ENCODE results near the gene GPC2. TPM values are rescaled to one million over a fixed set of nuclear protein-coding genes. Genes with fewer than 3 reads are reported as not detected.

GPC2 gene
- total RNA-seq, 1 experiment from 2014 or later = 45.2 TPM

GRCh38 chr7:100124301-100125230 lies 52.6 kb downstream of the GPC2 start:
- Histone ChIP-seq H2BK15ac (ENCODE audit: low read depth, low read length) (no peak overlapping the region), H3K4me1 (ENCODE audit: insufficient read depth, low read length) (no peaks in the 10 kb centered on the region; the same call in 1 of the 2 replicates), H3K27me3 (ENCODE audit: insufficient read depth, low read length) (no peaks in the 10 kb centered on the region), H4K8ac (replicated peaks; ENCODE audit: insufficient read length, low read depth, low read length) (no peak overlapping the region), H2AFZ (ENCODE audit: low read length) (no peak overlapping the region), H3K4me2 (ENCODE audit: insufficient read depth, insufficient read length, low read length) (no peak overlapping the region), H2BK20ac (ENCODE audit: low read depth, low read length, poor library complexity, severe bottlenecking) (no peak overlapping the region), H3K18ac (ENCODE audit: insufficient read length, low read depth, low read length) (no peak overlapping the region), H3K56ac (ENCODE audit: insufficient read length, low read depth, low read length) (no peak overlapping the region), H3K27ac (ENCODE audit: insufficient read length, low read depth, low read length) (no peak overlapping the region), H4K5ac (ENCODE audit: insufficient read length, low read depth, low read length) (no peak overlapping the region), H3K9ac (ENCODE audit: extremely low read depth, insufficient read length, low read length) (no peak overlapping the region), H3T11ph (ENCODE audit: low read length) (no peak overlapping the region), H3K9me3 (ENCODE audit: control insufficient read depth, low read depth, low read length) (no peaks in the 10 kb centered on the region), H3K79me1 (ENCODE audit: insufficient read depth, low read depth, low read length, poor library complexity, severe bottlenecking) (no peaks in the 10 kb centered on the region), H4K20me1 (ENCODE audit: control insufficient read depth, insufficient read depth, insufficient read length) (no peaks in the 10 kb centered on the region), H2BK120ac (ENCODE audit: low read depth, low read length, poor library complexity, severe bottlenecking) (no peak overlapping the region), H4K91ac (ENCODE audit: insufficient read length, low read depth, low read length) (no peak overlapping the region), H3K23ac (ENCODE audit: insufficient read length, low read depth, low read length) (no peak overlapping the region), H3K79me2 (ENCODE audit: insufficient read depth, low read length) (no peaks in the 10 kb centered on the region), H3K23me2 (ENCODE audit: insufficient read length, low read depth, low read length, poor library complexity, severe bottlenecking) (peaks cover 15% of the 10 kb centered on the region), H3K4ac (ENCODE audit: low read depth, low read length) (no peak overlapping the region), H2BK5ac (ENCODE audit: insufficient read length, low read length) (no peak overlapping the region), H2AK5ac (ENCODE audit: insufficient read length, low read length) (no peak overlapping the region), H2BK12ac (ENCODE audit: insufficient read length, low read depth, low read length) (no peak overlapping the region), H3K14ac (ENCODE audit: insufficient read depth, low read length) (no peak overlapping the region)
- peak overlapping the region in 2 of 3 experiments; percentile 18 to 71; a peak in 2 of 7 replicates for H3K27ac Mint-ChIP-seq
- DNase-seq = no peak
- H3K36me3 Mint-ChIP-seq (ENCODE audit: insufficient read depth in 1 of 3, low read depth in 3 of 3) = peaks cover 2 to 14% (median 9%) of the 10 kb centered on the region in 3 experiments; a peak in 4 of 7 replicates
- H3K4me1 Mint-ChIP-seq = peaks cover 15 to 25% of the 10 kb centered on the region in 2 experiments
- H3K4me3 Mint-ChIP-seq = peak overlapping the region; percentile 2 to 11; a peak in 2 of 5 replicates
- H3K9me3 Mint-ChIP-seq = no peaks in the 10 kb centered on the region
- no CpG with 5 or more reads among the region's 4 CpGs for WGBS (ENCODE audit: extremely low coverage, insufficient read length, low lambda C conversion rate)
- peaks cover 15% of the 10 kb centered on the region for H3K27me3 Mint-ChIP-seq (ENCODE audit: low read depth)
- no peak for TF ChIP-seq CTCF (conservative IDR thresholded peaks at IDR 0.05)

Measured in H9 (cell line).